ENCODE data around the gene EMC1. TPM values are rescaled to one million over a fixed set of nuclear protein-coding genes. Genes with fewer than 3 reads are reported as not detected.
"Not testable (repeated sequence)": the region's sequence is repeated elsewhere in the genome, so short reads cannot be mapped to it uniquely, and the experiment has no call there.

The EMC1 gene
- total RNA-seq, 1 donor from 2014 or later = 50.5 TPM

DNA sequence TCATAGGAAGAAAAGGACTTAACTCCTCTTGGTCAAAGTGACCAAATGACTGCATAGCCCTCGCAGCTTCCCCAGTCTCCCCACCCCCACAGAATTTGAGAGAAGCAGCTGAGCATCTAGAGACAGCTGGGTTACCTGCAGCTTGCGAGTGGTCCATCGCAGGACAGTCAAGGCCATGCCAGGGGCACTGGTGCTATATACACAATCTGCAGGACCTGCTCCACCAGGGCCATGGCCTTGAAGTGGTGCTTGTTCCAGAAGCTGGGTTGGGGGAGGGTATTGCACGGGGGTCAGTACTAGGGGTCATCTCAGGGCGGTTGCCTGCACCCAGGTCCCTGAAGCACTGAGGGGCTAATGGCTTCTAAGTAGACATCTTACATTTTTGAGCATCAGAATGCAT, 10.7 kb upstream of the EMC1 start:
- no peak overlapping the region for H3K4me3 Mint-ChIP-seq (ENCODE audit: unreplicated experiment)
- TF ChIP-seq, protein P1, sequence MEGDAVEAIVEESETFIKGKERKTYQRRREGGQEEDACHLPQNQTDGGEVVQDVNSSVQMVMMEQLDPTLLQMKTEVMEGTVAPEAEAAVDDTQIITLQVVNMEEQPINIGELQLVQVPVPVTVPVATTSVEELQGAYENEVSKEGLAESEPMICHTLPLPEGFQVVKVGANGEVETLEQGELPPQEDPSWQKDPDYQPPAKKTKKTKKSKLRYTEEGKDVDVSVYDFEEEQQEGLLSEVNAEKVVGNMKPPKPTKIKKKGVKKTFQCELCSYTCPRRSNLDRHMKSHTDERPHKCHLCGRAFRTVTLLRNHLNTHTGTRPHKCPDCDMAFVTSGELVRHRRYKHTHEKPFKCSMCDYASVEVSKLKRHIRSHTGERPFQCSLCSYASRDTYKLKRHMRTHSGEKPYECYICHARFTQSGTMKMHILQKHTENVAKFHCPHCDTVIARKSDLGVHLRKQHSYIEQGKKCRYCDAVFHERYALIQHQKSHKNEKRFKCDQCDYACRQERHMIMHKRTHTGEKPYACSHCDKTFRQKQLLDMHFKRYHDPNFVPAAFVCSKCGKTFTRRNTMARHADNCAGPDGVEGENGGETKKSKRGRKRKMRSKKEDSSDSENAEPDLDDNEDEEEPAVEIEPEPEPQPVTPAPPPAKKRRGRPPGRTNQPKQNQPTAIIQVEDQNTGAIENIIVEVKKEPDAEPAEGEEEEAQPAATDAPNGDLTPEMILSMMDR (IDR thresholded peaks at IDR 0.05; ENCODE audit: unreplicated experiment) = no peak
- no peaks in the 10 kb centered on the region for H3K4me1 Mint-ChIP-seq (ENCODE audit: unreplicated experiment)
- H3K9me3 Mint-ChIP-seq (ENCODE audit: unreplicated experiment) = no peaks in the 10 kb centered on the region
- DNase-seq (ENCODE audit: low spot score) = no peak
- peaks cover 8% of the 10 kb centered on the region for H3K36me3 Mint-ChIP-seq (ENCODE audit: low read depth, unreplicated experiment)
- H3K27me3 Mint-ChIP-seq (ENCODE audit: unreplicated experiment) = peaks cover 4% of the 10 kb centered on the region
- H3K27ac Mint-ChIP-seq (ENCODE audit: unreplicated experiment) = no peak overlapping the region

DNA sequence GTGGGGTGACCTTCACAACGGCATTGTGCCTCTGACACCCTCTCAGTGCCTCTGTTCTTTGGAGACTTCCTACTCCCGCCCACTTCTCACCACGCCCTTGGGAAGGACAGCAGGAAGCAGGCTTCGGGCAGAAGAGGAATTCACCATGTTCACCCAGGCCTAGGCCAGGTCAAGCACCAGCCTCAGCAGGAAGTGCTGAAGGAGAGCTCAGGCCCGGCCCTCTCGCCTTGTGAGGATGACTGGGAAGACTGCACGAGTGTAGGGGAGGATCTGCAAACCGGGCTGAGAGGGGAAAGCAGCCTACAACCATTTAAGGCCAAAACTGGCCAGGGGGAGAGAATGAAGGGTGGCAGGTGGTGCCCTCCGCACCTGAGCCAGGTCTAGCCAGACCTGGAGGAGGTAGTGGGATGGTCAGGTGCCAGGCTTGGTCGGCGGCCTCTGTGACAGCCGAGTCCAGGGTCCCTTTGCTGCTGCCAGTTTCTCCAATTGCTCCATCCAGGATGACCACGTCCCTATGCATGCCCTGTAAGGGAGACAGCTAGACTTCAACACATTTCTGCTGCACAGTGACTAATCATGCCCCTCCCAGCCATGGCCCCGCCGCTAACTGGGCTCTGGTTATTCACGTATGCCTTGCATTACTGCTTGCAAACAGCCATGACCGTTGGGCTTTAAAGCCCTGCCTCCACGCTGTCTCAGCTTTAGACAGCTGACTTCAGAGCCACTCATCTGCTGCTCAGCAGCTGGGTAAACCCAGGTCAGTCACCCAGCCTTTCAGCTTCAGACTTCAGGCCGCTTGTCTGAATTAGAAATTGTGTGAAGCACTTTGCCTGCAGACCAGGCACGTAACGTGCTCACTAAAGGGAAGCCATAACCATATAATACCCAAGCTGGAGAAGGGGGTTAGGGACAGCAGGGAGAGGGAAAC, 9.2 kb upstream of the EMC1 start:
- H3K27ac Mint-ChIP-seq (ENCODE audit: unreplicated experiment) = no peak overlapping the region
- peaks cover 14% of the 10 kb centered on the region for H3K36me3 Mint-ChIP-seq (ENCODE audit: low read depth, unreplicated experiment)
- TF ChIP-seq, protein P1 (IDR thresholded peaks at IDR 0.05; ENCODE audit: unreplicated experiment) = no peak
- H3K4me1 Mint-ChIP-seq (ENCODE audit: unreplicated experiment) = no peaks in the 10 kb centered on the region
- DNase-seq (ENCODE audit: low spot score) = no peak
- peaks cover 4% of the 10 kb centered on the region for H3K27me3 Mint-ChIP-seq (ENCODE audit: unreplicated experiment)
- H3K9me3 Mint-ChIP-seq (ENCODE audit: unreplicated experiment) = no peaks in the 10 kb centered on the region
- no peak overlapping the region for H3K4me3 Mint-ChIP-seq (ENCODE audit: unreplicated experiment)

DNA sequence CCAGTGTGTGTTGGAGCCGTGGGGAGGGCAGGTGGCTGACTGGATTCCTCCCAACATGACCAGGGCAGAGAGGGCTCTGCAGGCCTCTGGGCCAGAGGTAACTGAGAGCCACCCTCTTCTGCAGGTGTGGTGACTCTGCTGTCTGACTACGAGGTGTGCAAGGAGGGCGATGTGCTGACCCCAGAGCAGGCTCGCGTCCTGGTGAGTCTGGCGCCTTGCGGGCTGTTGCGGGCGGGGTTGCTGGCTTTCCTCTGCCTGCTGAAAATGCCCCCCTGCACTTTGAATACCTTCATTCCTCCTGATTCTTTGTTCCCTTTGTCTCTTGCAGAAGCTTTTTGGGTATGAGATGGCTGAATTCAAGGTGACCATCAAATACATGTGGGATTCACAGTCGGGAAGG, 7.0 kb upstream of the EMC1 start:
- TF ChIP-seq, protein P1 (IDR thresholded peaks at IDR 0.05; ENCODE audit: unreplicated experiment) = no peak
- Mint-ChIP-seq H3K9me3 (ENCODE audit: unreplicated experiment) (no peaks in the 10 kb centered on the region), H3K27me3 (ENCODE audit: unreplicated experiment) (peaks cover 5% of the 10 kb centered on the region), H3K4me3 (ENCODE audit: unreplicated experiment) (no peak overlapping the region), H3K27ac (ENCODE audit: unreplicated experiment) (no peak overlapping the region), H3K4me1 (ENCODE audit: unreplicated experiment) (peaks cover under 1% of the 10 kb centered on the region), H3K36me3 (ENCODE audit: low read depth, unreplicated experiment) (peaks cover 14% of the 10 kb centered on the region)
- no peak for DNase-seq (ENCODE audit: low spot score)

DNA sequence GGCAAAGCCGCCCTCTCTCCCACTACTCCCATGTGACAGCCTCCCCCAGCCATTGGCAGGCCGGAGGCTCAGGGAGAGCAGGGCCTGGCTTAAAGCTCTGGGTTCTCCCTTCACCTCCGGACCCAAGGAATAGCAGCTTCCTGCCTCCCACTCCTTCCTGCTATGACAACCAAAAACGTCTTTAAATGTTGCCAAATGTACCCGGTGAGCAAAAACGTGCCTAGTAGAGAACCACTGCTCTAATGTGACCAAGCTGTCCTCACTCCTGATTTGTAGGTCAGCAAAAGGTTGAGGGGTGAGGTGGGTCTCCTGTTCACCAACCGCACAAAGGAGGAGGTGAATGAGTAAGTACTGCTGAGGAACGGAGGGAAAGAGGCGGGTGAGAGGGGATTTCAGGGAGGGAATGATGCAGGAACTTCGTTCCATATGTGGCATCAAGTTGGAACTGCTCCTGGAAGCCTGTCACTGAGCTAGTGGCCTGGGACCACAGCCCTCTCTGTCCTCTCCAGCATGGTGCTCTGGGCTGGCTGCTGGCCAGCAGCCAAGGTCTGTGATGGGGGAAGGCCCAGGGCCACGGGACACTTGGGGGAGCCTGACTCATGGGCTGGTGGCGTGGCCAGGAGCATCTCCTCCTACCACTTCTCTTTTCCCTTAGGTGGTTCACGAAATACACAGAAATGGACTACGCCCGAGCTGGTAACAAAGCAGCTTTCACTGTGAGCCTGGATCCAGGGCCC, 6.0 kb upstream of the EMC1 start:
- TF ChIP-seq, protein P1 (IDR thresholded peaks at IDR 0.05; ENCODE audit: unreplicated experiment) = no peak
- peaks cover 6% of the 10 kb centered on the region for H3K4me1 Mint-ChIP-seq (ENCODE audit: unreplicated experiment)
- DNase-seq (ENCODE audit: low spot score) = no peak
- H3K36me3 Mint-ChIP-seq (ENCODE audit: low read depth, unreplicated experiment) = peaks cover 14% of the 10 kb centered on the region
- H3K27ac Mint-ChIP-seq (ENCODE audit: unreplicated experiment) = no peak overlapping the region
- no peaks in the 10 kb centered on the region for H3K9me3 Mint-ChIP-seq (ENCODE audit: unreplicated experiment)
- peaks cover 10% of the 10 kb centered on the region for H3K27me3 Mint-ChIP-seq (ENCODE audit: unreplicated experiment)
- H3K4me3 Mint-ChIP-seq (ENCODE audit: unreplicated experiment) = no peak overlapping the region

DNA sequence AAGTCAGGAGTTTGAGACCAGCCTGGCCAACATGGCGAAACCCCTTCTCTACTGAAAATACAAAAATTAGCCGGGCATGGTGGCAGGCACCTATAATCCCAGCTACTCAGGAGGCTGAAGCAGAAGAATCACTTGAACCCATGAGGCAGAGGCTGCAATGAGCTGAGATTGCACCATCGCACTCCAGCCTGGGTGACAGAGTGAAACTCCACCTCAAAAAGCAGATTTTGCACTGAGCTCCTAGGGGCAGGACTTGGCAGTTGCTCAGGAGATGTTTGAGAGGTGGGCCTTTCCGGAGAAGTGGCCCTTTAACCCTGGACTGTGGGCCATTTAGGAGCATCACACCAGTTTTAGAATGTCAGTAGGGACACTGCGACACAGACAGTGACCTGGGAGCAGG, 5.0 kb upstream of the EMC1 start:
- not testable (repeated sequence) for H3K4me3 Mint-ChIP-seq (ENCODE audit: unreplicated experiment); H3K27me3 Mint-ChIP-seq (ENCODE audit: unreplicated experiment); H3K4me1 Mint-ChIP-seq (ENCODE audit: unreplicated experiment); H3K27ac Mint-ChIP-seq (ENCODE audit: unreplicated experiment); H3K9me3 Mint-ChIP-seq (ENCODE audit: unreplicated experiment); DNase-seq (ENCODE audit: low spot score)
- H3K36me3 Mint-ChIP-seq (ENCODE audit: low read depth, unreplicated experiment) = peaks cover 14% of the 10 kb centered on the region
